H1 (cell line): ENCODE results near the gene STK39. TPM values are rescaled to one million over a fixed set of nuclear protein-coding genes. Genes with fewer than 3 reads are reported as not detected.

Source experiments
- CTCF ChIA-PET: fragments of 300-600 bp; sonication (Branson Sonifier 250); formaldehyde crosslinking; loops from one replicate; lab custom pipeline; 2021; ENCODE audit not compliant: partially characterized antibody; lab: Charles Lee
- POLR2A ChIA-PET: fragments of 300-600 bp; sonication (Branson Sonifier 250); formaldehyde crosslinking; loops from one replicate; lab custom pipeline; 2021; ENCODE audit warnings: inconsistent platforms; ENCODE audit not compliant: partially characterized antibody; lab: Charles Lee
- DNase-seq, 2 experiments: peaks; one replicate each; pipeline versions ENCODE4 v3.0.0 to v3.0.0-alpha.2; 2010 to 2022; ENCODE audit warnings: low spot score in 2 of 2, low read depth in 1 of 2, mixed read lengths in 1 of 2
- FAIRE-seq: peaks from 2 replicates; lab custom pipeline; 2011; peaks lifted over from hg19 to GRCh38; lab: Jason Lieb, UNC
- H2AFZ ChIP-seq: 2 replicates; pipeline ENCODE4 v1.8.1; 2012; ENCODE audit warnings: low read length, inconsistent platforms
- H2AK5ac ChIP-seq: 2 replicates; pipeline ENCODE4 v1.6.1; 2013; ENCODE audit warnings: low read depth, low read length
- H2BK120ac ChIP-seq: replicated peaks from 2 replicates; pipeline ENCODE3; 2013; ENCODE audit warnings: low read depth, low read length, inconsistent platforms
- H2BK12ac ChIP-seq: 2 replicates; pipeline ENCODE4 v1.6.1; 2013; ENCODE audit warnings: low read depth, low read length
- H2BK15ac ChIP-seq: 2 replicates; pipeline ENCODE4 v1.6.1; 2013; ENCODE audit warnings: low read length
- H2BK20ac ChIP-seq: 2 replicates; pipeline ENCODE4 v1.6.1; 2013; ENCODE audit warnings: low read length
- H2BK5ac ChIP-seq: 2 replicates; pipeline ENCODE4 v1.6.1; 2013; ENCODE audit warnings: low read depth, low read length
- H3K14ac ChIP-seq: 2 replicates; pipeline ENCODE4 v1.6.1; 2013; ENCODE audit warnings: inconsistent platforms; ENCODE audit not compliant: insufficient read length
- H3K18ac ChIP-seq: 2 replicates; pipeline ENCODE4 v1.6.1; 2013; ENCODE audit warnings: low read length; ENCODE audit errors: extremely low read depth
- H3K23ac ChIP-seq: 2 replicates; pipeline ENCODE4 v1.6.1; 2013; ENCODE audit warnings: inconsistent platforms; ENCODE audit not compliant: insufficient read length
- H3K23me2 ChIP-seq: 2 replicates; pipeline ENCODE4 v1.6.1; 2013; ENCODE audit warnings: low read depth, low read length
- H3K27ac ChIP-seq: 2 replicates; pipeline ENCODE4 v1.6.1; 2011; ENCODE audit warnings: low read depth, low read length, inconsistent platforms
- H3K27me3 ChIP-seq, 4 experiments: replicated peaks in 1 of 4; 1 replicate in 1 of 4; 2 replicates in 3 of 4; pipeline versions ENCODE4 v1.6.1 to v1.8.1; 2011 to 2013; ENCODE audit warnings: low read length in 3 of 4, mild to moderate bottlenecking in 3 of 4, inconsistent platforms in 2 of 4, mixed read lengths in 2 of 4, moderate library complexity in 1 of 4; ENCODE audit not compliant: control insufficient read depth in 3 of 4, insufficient read depth in 3 of 4; ENCODE audit errors: extremely low read depth in 1 of 4
- H3K36me3 ChIP-seq, 4 experiments: 2 replicates each; pipeline versions ENCODE4 v1.6.1 to v1.8.1; 2011 to 2013; ENCODE audit warnings: mild to moderate bottlenecking in 4 of 4, low read length in 3 of 4, moderate library complexity in 2 of 4, control low read depth in 1 of 4, inconsistent platforms in 1 of 4; ENCODE audit not compliant: insufficient read depth in 4 of 4, control insufficient read depth in 2 of 4
- H3K4ac ChIP-seq: replicated peaks from 2 replicates; pipeline ENCODE3; 2013; ENCODE audit warnings: low read length, low read depth, mixed read lengths, inconsistent platforms; ENCODE audit not compliant: insufficient read length
- H3K4me1 ChIP-seq, 4 experiments: replicated peaks in 1 of 4; 1 replicate in 1 of 4; 2 replicates in 3 of 4; pipeline versions ENCODE4 v1.6.1 to v1.8.1; 2011 to 2013; ENCODE audit warnings: low read length in 3 of 4, inconsistent platforms in 2 of 4, mixed read lengths in 1 of 4; ENCODE audit not compliant: insufficient read depth in 4 of 4, control insufficient read depth in 3 of 4
- H3K4me2 ChIP-seq, 2 experiments: 2 replicates each; pipeline versions ENCODE4 v1.6.1 to v1.8.1; 2011 to 2013; ENCODE audit warnings: low read depth in 2 of 2, low read length in 2 of 2, control low read depth in 1 of 2, inconsistent platforms in 1 of 2, mild to moderate bottlenecking in 1 of 2; ENCODE audit not compliant: insufficient read depth in 1 of 2
- H3K4me3 ChIP-seq, 4 experiments: fragments of 200-600, 300-600 bp in 1 of 4; sonication (generic), shearing (Covaris generic), sonication (Bioruptor Twin) in 1 of 4; 2 replicates each; pipeline versions ENCODE4 v1.5.1 to v1.8.1; 2011 to 2016; ENCODE audit warnings: low read length in 4 of 4, low read depth in 3 of 4, control low read depth in 2 of 4, inconsistent platforms in 2 of 4, mild to moderate bottlenecking in 2 of 4, mixed read lengths in 1 of 4, moderate library complexity in 1 of 4; ENCODE audit not compliant: insufficient read depth in 2 of 4; ENCODE audit errors: extremely low read depth in 1 of 4
- H3K56ac ChIP-seq: replicated peaks from 2 replicates; pipeline ENCODE3; 2013; ENCODE audit warnings: low read depth, mild to moderate bottlenecking, mixed read lengths, low read length, inconsistent platforms; ENCODE audit not compliant: insufficient read length
- H3K79me1 ChIP-seq: 2 replicates; pipeline ENCODE4 v1.6.1; 2013; ENCODE audit warnings: low read depth, low read length, control low read depth
- H3K79me2 ChIP-seq, 2 experiments: 2 replicates each; pipeline versions ENCODE4 v1.6.1 to v1.8.1; 2012 to 2013; ENCODE audit warnings: low read length in 2 of 2, mild to moderate bottlenecking in 2 of 2, inconsistent platforms in 1 of 2; ENCODE audit not compliant: insufficient read depth in 2 of 2, control insufficient read depth in 1 of 2
- H3K9ac ChIP-seq, 4 experiments: replicated peaks in 1 of 4; 1 replicate in 1 of 4; 2 replicates in 3 of 4; pipeline versions ENCODE4 v1.6.1 to v1.8.1; 2011 to 2013; ENCODE audit warnings: low read depth in 3 of 4, low read length in 3 of 4, control low read depth in 2 of 4, mild to moderate bottlenecking in 2 of 4, moderate library complexity in 2 of 4, inconsistent platforms in 1 of 4; ENCODE audit errors: extremely low read depth in 1 of 4
- H3K9me3 ChIP-seq, 2 experiments: 2 replicates each; pipeline versions ENCODE4 v1.6.1 to v1.8.1; 2012 to 2013; ENCODE audit warnings: mild to moderate bottlenecking in 2 of 2, moderate library complexity in 2 of 2, control low read depth in 1 of 2, inconsistent platforms in 1 of 2, low read depth in 1 of 2, low read length in 1 of 2, mixed read lengths in 1 of 2; ENCODE audit not compliant: insufficient read depth in 2 of 2
- H4K20me1 ChIP-seq, 2 experiments: replicated peaks in 1 of 2; 2 replicates each; pipeline versions ENCODE3 to v1.8.1; 2011 to 2013; ENCODE audit warnings: inconsistent platforms in 2 of 2, low read length in 2 of 2, mild to moderate bottlenecking in 1 of 2; ENCODE audit not compliant: insufficient read depth in 2 of 2, control insufficient read depth in 1 of 2
- H4K5ac ChIP-seq: 2 replicates; pipeline ENCODE4 v1.6.1; 2013; ENCODE audit warnings: low read length, low read depth, mixed read lengths, inconsistent platforms; ENCODE audit not compliant: insufficient read length
- H4K8ac ChIP-seq: 2 replicates; pipeline ENCODE4 v1.8.0; 2013; ENCODE audit warnings: mild to moderate bottlenecking, moderate library complexity, low read length, inconsistent platforms; ENCODE audit not compliant: insufficient read depth; ENCODE audit errors: extremely low read depth
- H4K91ac ChIP-seq: replicated peaks from 2 replicates; pipeline ENCODE3; 2013; ENCODE audit warnings: low read length, mixed read lengths, inconsistent platforms; ENCODE audit not compliant: insufficient read length
- WGBS, 2 experiments: shearing (Covaris generic) in 1 of 2; methylation state at CpG; one replicate each; pipeline versions ENCODE4 v1.1.6 to v1.1.7; 2013 to 2015; ENCODE audit warnings: low lambda C conversion rate in 2 of 2, mixed read lengths in 2 of 2, inconsistent platforms in 1 of 2, low coverage in 1 of 2, missing lambda C conversion rate in 1 of 2; ENCODE audit not compliant: insufficient replicate concordance in 2 of 2, insufficient coverage in 1 of 2, insufficient read length in 1 of 2; ENCODE audit errors: extremely low coverage in 1 of 2, missing lambda C conversion rate in 1 of 2; 5-methylcytosine and 5-hydroxymethylcytosine counted together
- polyA plus RNA-seq, 7 experiments: library from polyadenylated mRNA; depleted of rRNA in 3 of 7; stranded (reverse) in 5 of 7; unstranded in 2 of 7; fragments of >200 nt in 5 of 7; fragments of 200-250 nt in 2 of 7; gene quantifications; 1 replicate in 5 of 7; 2 replicates in 1 of 7; 4 replicates in 1 of 7; pipeline versions ENCODE4 v1.2.1 to v1.2.3, GENCODE V29; 2011 to 2013; ENCODE audit warnings: missing spikeins in 2 of 7, mixed read lengths in 2 of 7
- total RNA-seq: library from RNA; stranded (reverse); fragmentation: NEBNext Ultra II Directional; extraction: Animal tissue kit (Norgen Biotek cat#: 25700); gene quantifications from 2 replicates; pipeline ENCODE4 v1.2.1, GENCODE V29; 2021

The STK39 gene
- total and polyA plus RNA-seq, 2 of the 8 experiments (the other 6 are each of a cell fraction or from before 2014, with no cell fraction given), result 13.7 to 23.8 TPM

DNA sequence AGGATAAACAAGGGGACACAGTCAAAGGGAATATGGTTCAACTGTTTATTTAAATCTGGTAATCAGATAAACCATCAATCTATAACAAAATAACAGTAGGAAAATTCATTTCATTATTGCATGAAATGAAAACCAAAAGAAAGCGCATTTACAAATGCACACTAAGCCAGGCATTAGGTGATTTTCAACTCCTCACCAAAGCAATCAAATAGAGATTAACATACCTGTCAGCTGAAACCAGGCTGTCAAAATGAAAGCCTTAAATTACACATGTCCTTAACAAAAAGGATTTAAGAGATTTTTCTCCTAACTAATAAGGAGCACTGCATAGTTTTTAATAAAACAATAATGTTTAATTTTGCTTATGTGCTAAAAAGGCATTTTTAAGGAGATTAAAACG is 23.0 kb downstream of the STK39 start:
- Histone ChIP-seq H3K4ac (no peak overlapping the region), H3K18ac (no peak overlapping the region), H2BK20ac (no peak overlapping the region), H3K23ac (no peak overlapping the region), H3K9me3 (no peaks in the 10 kb centered on the region), H3K4me2 (no peak overlapping the region), H2BK12ac (no peak overlapping the region), H4K5ac (no peak overlapping the region), H3K23me2 (no peaks in the 10 kb centered on the region), H3K79me2 (0 out of 4 replicates have a peak, but pooled peaks cover 0 to 2% of the 10 kb centered on the region in 2 experiments), H2AFZ (no peak overlapping the region), H3K27me3 (no peaks in the 10 kb centered on the region), H3K36me3 (no peaks in the 10 kb centered on the region; a peak in 1 of 8 replicates), H4K20me1 (peaks cover 2% of the 10 kb centered on the region in 2 experiments), H4K91ac (no peak overlapping the region), H3K4me3 (no peak overlapping the region), H2BK5ac (no peak overlapping the region), H2AK5ac (no peak overlapping the region), H2BK15ac (no peak overlapping the region), H4K8ac (no peak overlapping the region), H3K14ac (no peak overlapping the region), H2BK120ac (no peak overlapping the region), H3K9ac (no peak overlapping the region), H3K56ac (no peak overlapping the region), H3K4me1 (peaks cover 0 to 3% (median 0%) of the 10 kb centered on the region in 4 experiments; a peak in 1 of 7 replicates), H3K27ac (no peak overlapping the region), H3K79me1 (no peaks in the 10 kb centered on the region; the same call in 1 of the 2 replicates)
- 89% methylated on average over 2 of the region's 2 CpGs; no CpG with 5 or more reads in 1 of the 2 experiments for WGBS, 2 experiments
- ChIA-PET POLR2A (no interaction called here), CTCF (no interaction called here)
- FAIRE-seq (no peak), DNase-seq (no peak)
